Measurements from ENCODE around the gene B4GALNT4. TPM values are rescaled to one million over a fixed set of nuclear protein-coding genes. Genes with fewer than 3 reads are reported as not detected.
"Not testable (repeated sequence)": the region's sequence is repeated elsewhere in the genome, so short reads cannot be mapped to it uniquely, and the experiment has no call there.

Gene B4GALNT4
- total and polyA plus RNA-seq, 2 donors (not counting 1 experiment from before 2014, with no cell fraction given): 1.5 to 3.8 TPM

- H3K79me2 ChIP-seq (ENCODE audit: control insufficient read depth, insufficient read depth, low read length): no peaks in the 10 kb centered on the region
Observed at GRCh38 chr11:331358-332060, 37.8 kb upstream of the B4GALNT4 start.

GRCh38 chr11:332651-333480, 36.4 kb upstream of the B4GALNT4 start:
- no peak overlapping the region for H2AFZ ChIP-seq (ENCODE audit: low read length)
- DNase-seq (ENCODE audit: low read depth in 2 of 2): no peak
- no peaks in the 10 kb centered on the region for H3K4me1 ChIP-seq (ENCODE audit: control insufficient read depth, extremely low read depth, insufficient read depth, low read length)

More at GRCh38 chr11:331358-332060, 37.8 kb upstream of the B4GALNT4 start:
- H3K9ac ChIP-seq (ENCODE audit: insufficient read depth, low read length): no peak overlapping the region
- H3K4me1 ChIP-seq (ENCODE audit: control insufficient read depth, extremely low read depth, insufficient read depth, low read length): peaks cover 8% of the 10 kb centered on the region
- no peaks in the 10 kb centered on the region for H3K27me3 ChIP-seq (ENCODE audit: control insufficient read depth, insufficient read depth, low read length)
- H3K4me2 ChIP-seq (ENCODE audit: extremely low read depth, insufficient read depth, low read length): no peak overlapping the region
- no peak overlapping the region for H3K27ac ChIP-seq (ENCODE audit: insufficient read depth, low read length)
- DNase-seq (ENCODE audit: low read depth in 2 of 2): no peak
- TF ChIP-seq EZH2 (IDR thresholded peaks at IDR 0.05; ENCODE audit: low read length, missing control alignments) (no peak), CTCF (conservative IDR thresholded peaks at IDR 0.05 in 1 of 2, IDR thresholded peaks at IDR 0.05 in 1 of 2; ENCODE audit: low read depth in 1 of 2, low read length in 2 of 2) (no peak)
- no peak overlapping the region for H2AFZ ChIP-seq (ENCODE audit: low read length)
- H3K9me3 ChIP-seq (ENCODE audit: control insufficient read depth, insufficient read depth, low read depth, low read length): no peaks in the 10 kb centered on the region
- H4K20me1 ChIP-seq (ENCODE audit: control insufficient read depth, extremely low read depth, insufficient read depth, low read length): no peaks in the 10 kb centered on the region
- H3K4me3 ChIP-seq (replicated peaks in 1 of 4; ENCODE audit: control extremely low read depth in 1 of 4, insufficient read depth in 1 of 4, low read depth in 3 of 4, low read length in 4 of 4): no peak overlapping the region
- H3K36me3 ChIP-seq (ENCODE audit: control insufficient read depth, insufficient read depth, low read length): no peaks in the 10 kb centered on the region

GRCh38 chr11:333616-334263, 35.6 kb upstream of the B4GALNT4 start:
- H3K4me2 ChIP-seq (ENCODE audit: extremely low read depth, insufficient read depth, low read length); H3K4me3 ChIP-seq (replicated peaks in 1 of 4; ENCODE audit: control extremely low read depth in 1 of 4, insufficient read depth in 1 of 4, low read depth in 3 of 4, low read length in 4 of 4); H3K79me2 ChIP-seq (ENCODE audit: control insufficient read depth, insufficient read depth, low read length); H2AFZ ChIP-seq (ENCODE audit: low read length); H3K27ac ChIP-seq (ENCODE audit: insufficient read depth, low read length); H3K9me3 ChIP-seq (ENCODE audit: control insufficient read depth, insufficient read depth, low read depth, low read length); H3K9ac ChIP-seq (ENCODE audit: insufficient read depth, low read length); H3K4me1 ChIP-seq (ENCODE audit: control insufficient read depth, extremely low read depth, insufficient read depth, low read length); H3K27me3 ChIP-seq (ENCODE audit: control insufficient read depth, insufficient read depth, low read length); H4K20me1 ChIP-seq (ENCODE audit: control insufficient read depth, extremely low read depth, insufficient read depth, low read length); H3K36me3 ChIP-seq (ENCODE audit: control insufficient read depth, insufficient read depth, low read length); DNase-seq (ENCODE audit: low read depth in 2 of 2): not testable (repeated sequence)

More at GRCh38 chr11:332651-333480, 36.4 kb upstream of the B4GALNT4 start:
- no peaks in the 10 kb centered on the region for H4K20me1 ChIP-seq (ENCODE audit: control insufficient read depth, extremely low read depth, insufficient read depth, low read length)
- no peak overlapping the region for H3K4me3 ChIP-seq (replicated peaks in 1 of 4; ENCODE audit: control extremely low read depth in 1 of 4, insufficient read depth in 1 of 4, low read depth in 3 of 4, low read length in 4 of 4)
- H3K36me3 ChIP-seq (ENCODE audit: control insufficient read depth, insufficient read depth, low read length): no peaks in the 10 kb centered on the region
- H3K27me3 ChIP-seq (ENCODE audit: control insufficient read depth, insufficient read depth, low read length): no peaks in the 10 kb centered on the region
- H3K79me2 ChIP-seq (ENCODE audit: control insufficient read depth, insufficient read depth, low read length): no peaks in the 10 kb centered on the region
- H3K27ac ChIP-seq (ENCODE audit: insufficient read depth, low read length): no peak overlapping the region
- no peaks in the 10 kb centered on the region for H3K9me3 ChIP-seq (ENCODE audit: control insufficient read depth, insufficient read depth, low read depth, low read length)
- H3K4me2 ChIP-seq (ENCODE audit: extremely low read depth, insufficient read depth, low read length): no peak overlapping the region
- TF ChIP-seq EZH2 (IDR thresholded peaks at IDR 0.05; ENCODE audit: low read length, missing control alignments): no peak
- no peak for TF ChIP-seq CTCF (conservative IDR thresholded peaks at IDR 0.05 in 1 of 2, IDR thresholded peaks at IDR 0.05 in 1 of 2; ENCODE audit: low read depth in 1 of 2, low read length in 2 of 2)
- H3K9ac ChIP-seq (ENCODE audit: insufficient read depth, low read length): no peak overlapping the region
